Breast epithelium (tissue), 3 donors: ENCODE measurements around the gene RAET1G.

Experiments
- POLR2A ChIP-seq: fragments of 450-650 bp; IDR thresholded peaks from one replicate; pipeline ENCODE4 v1.6.1; 2016; ENCODE audit warnings: antibody characterized with exemption, mild to moderate bottlenecking, moderate library complexity
- POLR2AphosphoS5 ChIP-seq, 3 donors: sonication (generic); formaldehyde crosslinking; IDR thresholded peaks; one replicate each; pipeline ENCODE4 v1.6.1; 2017; ENCODE audit warnings: antibody characterized with exemption in 3 of 3
- TF ChIP-seq, protein P1 (sequence below), 3 donors: fragments of 450-650 bp; IDR thresholded peaks; one replicate each; pipeline ENCODE4 v1.5.1; 2016 to 2017; ENCODE audit warnings: antibody characterized with exemption in 3 of 3, mild to moderate bottlenecking in 3 of 3, moderate library complexity in 3 of 3

DNA sequence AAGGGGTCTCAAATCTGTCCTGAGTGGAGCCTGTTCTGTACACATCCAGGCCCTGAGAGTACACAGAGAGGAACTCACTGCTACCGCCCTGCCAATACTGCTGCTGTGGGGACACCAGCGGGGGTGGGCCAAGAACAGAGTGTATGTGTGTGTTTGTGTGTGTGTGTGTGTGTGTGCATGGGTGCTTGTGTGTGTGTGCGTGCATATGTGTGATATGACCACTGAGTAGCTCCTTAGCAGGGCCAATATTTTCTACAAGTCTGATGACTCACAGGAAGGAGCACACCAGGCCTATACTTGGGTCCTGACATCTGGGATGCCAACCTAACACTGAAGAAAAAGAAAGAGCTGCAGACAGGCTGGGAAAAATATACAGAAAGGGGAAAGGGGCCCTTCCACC lies 26.4 kb downstream of the RAET1G start:
- TF ChIP-seq, protein P1, sequence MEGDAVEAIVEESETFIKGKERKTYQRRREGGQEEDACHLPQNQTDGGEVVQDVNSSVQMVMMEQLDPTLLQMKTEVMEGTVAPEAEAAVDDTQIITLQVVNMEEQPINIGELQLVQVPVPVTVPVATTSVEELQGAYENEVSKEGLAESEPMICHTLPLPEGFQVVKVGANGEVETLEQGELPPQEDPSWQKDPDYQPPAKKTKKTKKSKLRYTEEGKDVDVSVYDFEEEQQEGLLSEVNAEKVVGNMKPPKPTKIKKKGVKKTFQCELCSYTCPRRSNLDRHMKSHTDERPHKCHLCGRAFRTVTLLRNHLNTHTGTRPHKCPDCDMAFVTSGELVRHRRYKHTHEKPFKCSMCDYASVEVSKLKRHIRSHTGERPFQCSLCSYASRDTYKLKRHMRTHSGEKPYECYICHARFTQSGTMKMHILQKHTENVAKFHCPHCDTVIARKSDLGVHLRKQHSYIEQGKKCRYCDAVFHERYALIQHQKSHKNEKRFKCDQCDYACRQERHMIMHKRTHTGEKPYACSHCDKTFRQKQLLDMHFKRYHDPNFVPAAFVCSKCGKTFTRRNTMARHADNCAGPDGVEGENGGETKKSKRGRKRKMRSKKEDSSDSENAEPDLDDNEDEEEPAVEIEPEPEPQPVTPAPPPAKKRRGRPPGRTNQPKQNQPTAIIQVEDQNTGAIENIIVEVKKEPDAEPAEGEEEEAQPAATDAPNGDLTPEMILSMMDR (IDR thresholded peaks at IDR 0.05) = no peak
- TF ChIP-seq POLR2A = no peak
- no peak for TF ChIP-seq POLR2AphosphoS5 (IDR thresholded peaks at IDR 0.05)
